AG08396 (cell line): Measurements from ENCODE around the gene CISD1.
A peak's percentile ranks its signal among the peaks of the same experiment; 100 is the strongest.
"Not testable (repeated sequence)": the region's sequence is repeated elsewhere in the genome, so short reads cannot be mapped to it uniquely, and the experiment has no call there.

Experiments used
- DNase-seq: peaks from one replicate; pipeline ENCODE4 v3.0.0; 2012; ENCODE audit warnings: low spot score, mixed read lengths

The CISD1 gene

DNA sequence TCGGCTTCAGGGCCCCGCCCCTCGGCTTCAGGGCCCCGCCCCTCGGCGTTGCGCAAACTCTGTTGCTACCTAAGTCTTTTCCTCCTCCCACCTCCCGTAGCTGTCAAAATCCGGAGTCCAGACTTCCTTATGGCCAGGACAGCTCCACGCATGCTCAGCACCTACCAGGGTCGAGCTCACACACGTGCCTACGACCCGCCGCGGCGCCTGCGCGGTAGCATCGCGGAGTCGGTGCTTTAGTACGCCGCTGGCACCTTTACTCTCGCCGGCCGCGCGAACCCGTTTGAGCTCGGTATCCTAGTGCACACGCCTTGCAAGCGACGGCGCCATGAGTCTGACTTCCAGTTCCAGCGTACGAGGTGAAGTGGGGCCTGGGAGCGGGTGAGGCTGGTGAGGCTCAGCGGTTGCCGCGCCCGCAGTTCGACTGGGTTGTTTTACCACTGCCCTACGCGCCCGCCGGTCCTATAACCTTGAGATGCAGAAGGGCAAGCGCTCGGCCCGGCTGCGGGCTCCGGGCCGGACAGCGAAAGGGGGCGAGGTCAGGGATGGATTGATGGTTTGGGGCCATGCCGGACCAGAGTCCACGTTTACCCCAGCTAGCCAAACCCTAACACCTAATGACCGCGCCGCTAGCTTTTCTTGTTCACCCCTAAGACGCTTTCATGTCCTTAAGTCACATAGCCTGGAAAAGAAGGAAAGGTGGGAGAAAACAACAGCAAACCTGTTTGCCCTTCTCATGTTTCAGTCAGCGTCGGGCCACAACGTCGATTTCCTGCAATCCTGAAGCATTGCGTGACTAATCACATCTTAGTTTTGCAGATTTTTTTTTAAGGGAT lies at the start of gene CISD1:
Gene CISD1 (plus strand): TSS at position 217 of the 836 bp plus-strand sequence. CDS start 112 bp downstream, at position 329.
- DNase-seq, result peak; percentile 98

DNA sequence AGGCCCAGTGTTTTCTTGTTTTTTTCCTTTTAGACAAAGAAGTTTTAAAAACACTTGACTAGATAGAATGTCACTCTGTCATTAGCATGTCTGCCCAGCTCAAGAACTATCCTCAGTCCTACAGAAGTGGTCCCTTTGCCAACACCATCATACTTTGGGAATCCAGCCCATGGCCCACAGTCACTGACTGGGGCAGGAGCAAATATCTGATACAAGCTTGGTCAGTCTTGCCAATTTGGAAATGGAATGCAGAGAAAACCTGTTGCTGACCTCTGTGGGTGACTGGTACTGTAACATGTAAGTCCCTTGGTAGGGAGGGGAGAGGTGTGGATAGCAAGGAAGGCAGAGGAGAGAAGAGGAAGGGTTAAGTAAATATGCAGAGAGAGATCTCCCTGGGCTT lies 49.1 kb upstream of the CISD1 start:
- DNase-seq, result no peak

DNA sequence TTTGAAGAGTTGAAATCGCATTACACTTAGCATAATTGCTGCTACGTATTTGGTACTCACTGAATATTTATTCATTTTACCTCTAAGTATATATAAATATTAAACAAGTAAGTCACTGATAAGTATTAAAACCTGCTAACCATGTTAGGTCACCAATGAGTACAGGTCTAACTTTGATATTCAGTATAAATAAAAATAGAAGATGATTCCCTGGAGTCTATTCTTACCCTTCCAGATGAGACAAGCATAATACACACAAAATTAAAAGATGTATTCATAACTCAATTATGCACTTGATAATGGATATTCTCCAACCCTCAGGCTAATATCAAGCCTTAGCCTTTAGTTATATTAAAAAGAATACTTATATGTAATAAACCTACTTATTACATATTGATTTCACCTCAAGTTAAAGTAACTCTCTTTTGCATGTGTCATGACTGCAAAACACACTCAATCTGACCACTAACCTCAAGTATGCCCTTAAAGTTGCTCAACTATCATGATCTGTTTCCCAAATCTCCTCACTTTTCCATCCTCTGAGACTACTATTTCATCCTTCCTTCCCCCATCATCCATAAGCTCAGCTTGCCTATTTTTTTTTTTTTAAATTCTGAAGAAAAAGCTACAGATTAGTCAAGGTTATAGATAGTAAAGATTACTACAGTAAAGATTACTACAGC lies 48.1 kb upstream of the CISD1 start:
- DNase-seq, result no peak

DNA sequence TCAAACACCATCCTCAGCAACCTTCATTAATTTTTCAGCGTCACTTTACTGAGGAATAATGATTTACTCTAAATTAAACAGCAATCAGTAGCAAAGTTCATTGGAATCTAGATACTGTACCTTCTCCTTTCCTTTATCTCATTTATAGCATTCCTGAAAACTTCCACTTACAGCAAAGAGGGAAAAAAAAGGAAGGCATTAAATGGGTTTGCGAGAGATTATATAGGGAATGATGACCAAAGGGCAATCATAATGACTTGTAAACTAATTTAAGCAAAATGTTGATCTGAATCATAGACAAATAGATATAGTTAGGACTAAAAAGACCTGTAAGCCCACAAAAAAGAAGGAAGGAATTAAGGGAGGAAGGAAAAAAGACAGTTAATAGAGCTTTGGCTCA lies 43.3 kb upstream of the CISD1 start:
- DNase-seq, result no peak

GRCh38 chr10:58229856-58230255 lies 39.1 kb upstream of the CISD1 start:
- DNase-seq, result not testable (repeated sequence)

DNA sequence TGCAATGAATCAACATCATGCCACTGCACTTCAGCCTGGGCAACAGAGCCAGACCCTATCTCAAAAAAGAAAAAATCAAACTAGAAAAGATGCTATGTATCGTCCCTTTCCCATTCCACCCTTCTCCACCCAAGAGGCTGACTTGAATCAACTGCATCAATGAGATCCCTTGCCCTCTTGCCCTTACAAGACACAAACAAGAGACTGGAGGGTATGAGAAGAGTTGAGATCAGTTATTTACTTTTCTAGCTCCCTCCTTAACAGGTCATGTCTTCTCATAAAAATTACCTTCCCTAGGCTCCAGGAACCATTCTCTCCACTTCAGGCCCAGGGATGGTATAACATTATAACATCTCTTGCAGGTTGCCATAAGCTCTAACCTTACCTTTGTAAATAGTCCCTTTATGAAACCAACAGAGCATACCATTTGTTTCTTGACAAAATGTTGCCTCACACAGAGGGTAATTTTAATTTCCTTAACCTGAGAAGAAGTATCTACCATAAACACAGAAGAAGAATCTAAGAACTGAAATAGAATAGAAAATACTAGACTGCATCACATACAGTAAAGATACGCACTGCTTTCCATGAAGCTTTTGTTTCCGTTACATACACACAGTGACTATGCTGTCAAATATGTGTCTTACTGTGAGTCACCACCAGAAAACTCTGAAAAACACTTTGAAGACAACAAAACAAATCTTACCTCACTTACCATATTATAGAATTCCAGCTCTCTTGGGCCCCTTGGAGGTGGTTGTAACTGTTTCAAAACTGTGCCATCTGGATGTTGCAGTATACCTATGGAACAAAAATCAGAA lies 31.7 kb upstream of the CISD1 start:
- peak; percentile 69 for DNase-seq

- no peak for DNase-seq
These were observed 29.3 kb upstream of the CISD1 start for GRCh38 chr10:58239561-58240169.

- DNase-seq, result no peak
These were observed 28.4 kb upstream of the CISD1 start for GRCh38 chr10:58240531-58240930.

DNA sequence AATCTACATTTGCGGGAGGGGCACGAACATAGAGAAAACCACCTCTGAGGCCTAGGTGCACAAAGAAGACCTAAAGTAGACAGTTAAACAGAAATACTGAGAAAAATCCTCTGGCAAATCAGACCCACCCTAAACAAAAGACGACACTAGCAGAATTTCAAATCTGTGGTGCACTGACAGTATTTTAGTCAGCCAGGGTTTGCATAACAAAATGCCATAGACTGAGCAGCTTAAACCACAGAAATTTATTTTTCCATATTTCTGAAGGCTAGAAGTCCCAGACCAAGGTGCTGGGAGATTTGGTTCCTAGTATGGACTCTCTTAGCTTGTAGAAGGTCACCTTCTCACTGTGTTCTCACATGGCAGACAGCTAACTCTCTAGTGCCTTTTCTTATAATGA lies 27.6 kb upstream of the CISD1 start:
- DNase-seq, result peak; percentile 36

DNA sequence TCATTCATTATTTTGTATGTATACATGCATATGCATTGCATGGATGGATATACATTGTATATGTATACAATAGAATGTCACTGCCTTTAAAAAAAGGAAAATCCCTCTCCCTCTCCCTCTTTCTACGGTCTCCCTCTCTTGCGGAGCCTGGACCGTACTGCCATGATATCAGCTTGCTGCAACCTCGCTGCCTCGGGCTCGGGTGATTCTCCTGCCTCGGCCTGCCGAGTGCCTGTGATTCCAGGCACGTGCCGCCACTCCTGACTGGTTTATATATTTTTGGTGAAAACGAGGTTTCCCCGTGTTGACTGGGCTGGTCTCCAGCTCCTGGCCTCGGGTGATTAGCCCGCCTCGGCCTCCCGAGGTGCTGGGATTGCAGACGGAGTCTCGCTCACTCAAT lies 25.7 kb upstream of the CISD1 start:
- no peak for DNase-seq

GRCh38 chr10:58243801-58244200 lies 25.2 kb upstream of the CISD1 start:
- not testable (repeated sequence) for DNase-seq

DNA sequence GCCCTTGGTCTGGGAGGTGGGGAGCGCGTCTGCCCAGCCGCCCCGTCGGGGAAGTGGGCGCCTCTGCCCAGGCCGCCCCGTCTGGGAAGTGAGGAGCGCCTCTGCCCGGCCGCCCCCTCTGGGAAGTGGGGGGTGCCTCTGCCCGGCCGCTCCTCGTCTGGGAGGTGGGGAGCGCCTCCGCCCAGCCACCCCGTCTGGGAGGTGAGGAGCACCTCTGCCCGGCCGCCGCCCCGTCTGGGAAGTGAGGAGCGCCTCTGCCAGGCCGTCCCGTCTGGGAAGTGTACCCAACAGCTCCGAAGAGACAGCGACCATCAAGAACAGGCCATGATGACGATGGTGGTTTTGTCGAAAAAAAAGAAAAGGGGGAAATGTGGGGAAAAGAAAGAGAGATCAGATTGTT lies 24.7 kb upstream of the CISD1 start:
- DNase-seq, result not testable (repeated sequence)

GRCh38 chr10:58244666-58245065 lies 24.3 kb upstream of the CISD1 start:
- DNase-seq, result not testable (repeated sequence)

DNA sequence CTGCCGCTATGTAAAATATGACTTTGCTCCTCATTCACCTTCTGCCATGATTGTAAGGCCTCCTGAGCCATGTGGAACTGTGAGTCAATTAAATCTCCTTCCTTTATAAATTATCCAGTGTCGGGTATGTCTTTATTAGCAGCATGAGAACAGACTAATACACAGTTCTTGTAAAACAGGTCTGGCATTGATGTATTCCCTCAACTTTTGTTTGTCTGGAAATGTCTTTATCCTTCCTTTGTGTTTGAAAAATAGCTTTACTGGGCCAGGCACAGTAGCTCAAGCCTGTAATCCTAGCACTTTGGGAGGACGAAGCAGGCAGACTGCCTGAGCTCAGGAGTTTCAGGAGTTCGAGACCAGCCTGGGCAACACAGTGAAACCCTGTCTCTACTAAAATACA lies 15.8 kb upstream of the CISD1 start:
- no peak for DNase-seq

GRCh38 chr10:58254644-58255043 lies 14.3 kb upstream of the CISD1 start:
- DNase-seq, result no peak

GRCh38 chr10:58256013-58256780 lies 12.8 kb upstream of the CISD1 start:
- not testable (repeated sequence) for DNase-seq

DNA sequence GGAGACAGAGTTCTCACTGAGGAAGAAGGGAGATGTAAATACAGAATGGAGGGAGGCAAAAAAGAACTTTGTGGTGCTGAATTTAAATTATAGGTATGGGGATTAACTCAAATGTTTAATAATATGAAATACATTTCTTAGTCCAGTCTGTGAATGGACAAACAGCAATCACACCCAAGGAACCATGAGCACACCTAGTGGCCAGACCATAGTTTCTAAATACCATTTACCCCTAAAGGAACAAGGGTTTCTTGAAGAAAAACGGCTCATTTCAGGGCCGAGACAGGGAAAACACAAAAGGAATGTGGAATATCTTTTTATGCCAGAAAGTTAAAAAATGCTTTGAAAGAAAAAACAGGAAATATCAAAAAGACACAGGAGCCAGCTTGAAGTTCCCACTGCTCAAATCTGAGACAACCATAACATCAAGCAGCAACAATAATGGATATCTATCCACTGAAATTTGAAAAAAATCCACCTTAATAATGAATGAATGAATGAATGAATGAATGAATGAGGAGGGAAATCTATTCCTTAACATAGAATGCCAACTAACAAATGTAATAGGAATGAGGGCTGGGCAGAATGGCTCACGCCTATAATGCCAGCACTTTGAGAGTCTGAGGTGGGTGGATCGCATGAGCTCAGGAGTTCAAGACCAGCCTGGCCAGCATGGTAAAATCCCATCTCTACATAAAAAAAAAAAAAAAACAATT lies 9.8 kb upstream of the CISD1 start:
- no peak for DNase-seq

GRCh38 chr10:58260334-58260733 lies 8.6 kb upstream of the CISD1 start:
- DNase-seq, result no peak

- DNase-seq, result no peak
These were observed 6.2 kb upstream of the CISD1 start for GRCh38 chr10:58262766-58263165.

- DNase-seq, result no peak
These were observed 4.2 kb upstream of the CISD1 start for GRCh38 chr10:58264780-58265179.

DNA sequence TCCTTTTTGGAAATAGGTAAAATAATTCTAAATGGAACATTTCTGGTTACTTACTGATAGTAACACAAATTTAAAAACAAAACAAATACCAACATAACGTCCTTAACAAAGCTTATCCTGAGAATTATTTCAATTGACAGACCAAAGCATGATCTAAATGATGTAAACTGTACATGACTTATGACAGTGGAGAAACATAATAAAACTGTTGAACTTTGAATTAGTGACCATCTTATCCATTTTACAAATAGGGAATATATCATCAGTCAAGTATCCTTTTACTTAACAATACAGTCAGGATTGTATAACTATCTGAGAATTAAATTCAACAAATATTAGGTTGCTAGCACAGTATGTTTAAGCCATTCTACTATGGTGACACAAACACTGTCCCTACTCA lies 3.7 kb upstream of the CISD1 start:
- DNase-seq, result no peak
